ENCODE results near the gene INS. TPM values are rescaled to one million over a fixed set of nuclear protein-coding genes. Genes with fewer than 3 reads are reported as not detected.

Gene INS
- total and polyA plus RNA-seq, 4 donors: 0.16 to 0.37 TPM; not detected in 2

DNA sequence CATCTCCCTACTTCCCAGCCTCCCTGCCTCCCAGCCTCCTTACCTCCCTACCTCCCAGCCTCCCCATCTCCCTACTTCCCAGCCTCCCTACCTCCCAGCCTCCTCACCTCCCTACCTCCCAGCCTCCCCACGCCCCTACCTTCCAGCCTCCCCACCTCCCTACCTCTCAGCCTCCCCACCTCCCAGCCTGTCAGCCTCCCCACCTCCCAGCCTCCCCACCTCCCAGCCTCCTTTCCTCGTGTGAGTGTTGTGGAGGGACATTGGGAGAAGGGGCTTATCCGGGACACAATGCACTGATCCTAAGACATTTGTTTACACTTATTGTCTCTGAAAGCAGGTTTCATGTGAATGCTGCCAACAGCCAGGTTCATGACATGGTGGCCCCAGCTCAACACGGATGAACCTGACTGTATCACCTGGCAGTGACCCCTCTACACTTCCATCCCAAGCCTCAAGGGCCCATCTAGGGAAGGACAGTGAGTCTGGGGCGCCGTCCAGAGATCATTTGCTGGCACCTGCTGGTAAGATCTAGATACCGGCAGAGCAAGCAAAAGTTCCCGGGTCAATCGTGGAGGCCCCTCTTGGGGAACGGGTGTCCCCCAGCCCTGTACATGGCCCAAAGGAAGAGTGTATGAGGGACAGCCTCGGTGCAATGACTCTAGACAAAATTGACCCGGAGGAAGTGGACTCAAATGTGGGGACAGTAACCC, 45.1 kb upstream of the INS start:
- H3K27ac ChIP-seq (ENCODE audit: low read depth in 1 of 2, low read length in 2 of 2): no peak overlapping the region
- peaks cover 0 to 4% (median 2%) of the 10 kb centered on the region in 4 donors for H3K9me3 ChIP-seq (ENCODE audit: control insufficient read depth in 4 of 4, low read length in 3 of 4)
- H3K4me3 ChIP-seq (ENCODE audit: low read depth in 1 of 3, low read length in 3 of 3): no peak overlapping the region
- DNase-seq (ENCODE audit: low spot score): peak; percentile 29
- 77% methylated on average over 12 of the region's 12 CpGs for WGBS
- TF ChIP-seq, protein P1, sequence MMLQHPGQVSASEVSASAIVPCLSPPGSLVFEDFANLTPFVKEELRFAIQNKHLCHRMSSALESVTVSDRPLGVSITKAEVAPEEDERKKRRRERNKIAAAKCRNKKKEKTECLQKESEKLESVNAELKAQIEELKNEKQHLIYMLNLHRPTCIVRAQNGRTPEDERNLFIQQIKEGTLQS (IDR thresholded peaks at IDR 0.05): no peak
- TF ChIP-seq MAX (IDR thresholded peaks at IDR 0.05) (no peak), TAF1 (conservative IDR thresholded peaks at IDR 0.05) (no peak), RXRA (IDR thresholded peaks at IDR 0.05) (no peak), GABPA (IDR thresholded peaks at IDR 0.05 in 1 of 2, conservative IDR thresholded peaks at IDR 0.05 in 1 of 2) (no peak), FOXA1 (IDR thresholded peaks at IDR 0.05) (no peak), YY1 (IDR thresholded peaks at IDR 0.05) (no peak), EGR1 (IDR thresholded peaks at IDR 0.05; ENCODE audit: low read depth in 2 of 2) (no peak), RAD21 (IDR thresholded peaks at IDR 0.05) (no peak), ZBTB33 (IDR thresholded peaks at IDR 0.05) (no peak), SP1 (IDR thresholded peaks at IDR 0.05) (no peak), FOXA2 (IDR thresholded peaks at IDR 0.05) (no peak), HNF4A (conservative IDR thresholded peaks at IDR 0.05) (no peak), HNF4G (IDR thresholded peaks at IDR 0.05) (no peak), REST (IDR thresholded peaks at IDR 0.05) (no peak), CTCF (IDR thresholded peaks at IDR 0.05; ENCODE audit: low read depth, low read length, missing input control) (no peak), NR2F2 (IDR thresholded peaks at IDR 0.05) (no peak), JUND (IDR thresholded peaks at IDR 0.05) (no peak)
- no peaks in the 10 kb centered on the region for H3K36me3 ChIP-seq (ENCODE audit: control insufficient read depth in 4 of 4, insufficient read depth in 3 of 4, low read depth in 1 of 4, low read length in 3 of 4)
- no peaks in the 10 kb centered on the region for H3K27me3 ChIP-seq (ENCODE audit: control insufficient read depth in 4 of 4, insufficient read depth in 4 of 4, low read length in 3 of 4)
- H3K4me1 ChIP-seq (ENCODE audit: control insufficient read depth in 4 of 4, insufficient read depth in 4 of 4, low read length in 3 of 4): peaks cover 0 to 7% (median 3%) of the 10 kb centered on the region in 4 donors
- H3K9ac ChIP-seq (ENCODE audit: low read depth in 1 of 2, low read length in 2 of 2): no peak overlapping the region

Measured in liver (tissue), 9 donors.